HepG2 (cell line): Measurements from ENCODE around the gene SYNJ2. TPM values are rescaled to one million over a fixed set of nuclear protein-coding genes. Genes with fewer than 3 reads are reported as not detected.

Experiments used
- ARHGAP35 ChIP-seq: sonication (generic); formaldehyde crosslinking; IDR thresholded peaks from 2 replicates; pipeline ENCODE4 v1.9.0; 2022; ENCODE audit warnings: mild to moderate bottlenecking, inconsistent platforms, moderate library complexity, missing genetic modification reagents, borderline replicate concordance
- CREB1 ChIP-seq, 2 experiments: fragments of 450-650 bp in 1 of 2; IDR thresholded peaks; 2 replicates each; pipeline ENCODE4 v1.6.1; 2016 to 2017; ENCODE audit warnings: control low read depth in 1 of 2, mild to moderate bottlenecking in 1 of 2, missing compliant biosample characterization in 1 of 2, missing genetic modification characterization in 1 of 2
- E2F2 ChIP-seq: sonication (generic); formaldehyde crosslinking; IDR thresholded peaks from 2 replicates; pipeline ENCODE4 v1.4.0; 2020; ENCODE audit warnings: missing genetic modification reagents, borderline replicate concordance
- IKZF5 ChIP-seq: IDR thresholded peaks from 2 replicates; pipeline ENCODE4 v1.6.1; 2018; ENCODE audit warnings: missing genetic modification reagents, mild to moderate bottlenecking, missing compliant biosample characterization
- KLF13 ChIP-seq: sonication (generic); formaldehyde crosslinking; IDR thresholded peaks from 2 replicates; pipeline ENCODE4 v1.4.0; 2020; ENCODE audit warnings: mild to moderate bottlenecking, missing genetic modification reagents
- NR0B2 ChIP-seq: sonication (generic); formaldehyde crosslinking; IDR thresholded peaks from 2 replicates; pipeline ENCODE4 v1.4.0; 2020; ENCODE audit warnings: mild to moderate bottlenecking, missing genetic modification reagents
- PHF5A ChIP-seq: IDR thresholded peaks from one replicate; pipeline ENCODE4 v1.6.1; 2018; ENCODE audit warnings: low read depth, missing genetic modification reagents; ENCODE audit not compliant: unreplicated experiment
- PTBP1 ChIP-seq: fragments of 200-400 bp; formaldehyde crosslinking; IDR thresholded peaks from 2 replicates; pipeline ENCODE4 v1.6.1; 2018; ENCODE audit warnings: low read length, low read depth; ENCODE audit not compliant: poor library complexity, severe bottlenecking
- RFXANK ChIP-seq: IDR thresholded peaks from 2 replicates; pipeline ENCODE4 v1.6.1; 2016
- TBL1XR1 ChIP-seq: fragments of 150-350 bp; IDR thresholded peaks from 2 replicates; pipeline ENCODE4 v1.6.1; 2014; ENCODE audit warnings: borderline replicate concordance, low read length; ENCODE audit not compliant: partially characterized antibody
- ZFP41 ChIP-seq: sonication (generic); formaldehyde crosslinking; IDR thresholded peaks from 2 replicates; pipeline ENCODE4 v1.4.0; 2020; ENCODE audit warnings: mild to moderate bottlenecking, missing genetic modification reagents, borderline replicate concordance
- ZGPAT ChIP-seq: IDR thresholded peaks from 2 replicates; pipeline ENCODE4 v1.6.1; 2016; ENCODE audit warnings: mild to moderate bottlenecking
- ZKSCAN1 ChIP-seq: fragments of 150-350 bp; IDR thresholded peaks from 2 replicates; pipeline ENCODE4 v1.6.1; 2014; ENCODE audit warnings: low read length
- ZNF142 ChIP-seq: sonication (generic); formaldehyde crosslinking; IDR thresholded peaks from 2 replicates; pipeline ENCODE4 v1.4.0; 2020; ENCODE audit warnings: missing genetic modification reagents
- ZNF160 ChIP-seq: sonication (generic); formaldehyde crosslinking; IDR thresholded peaks from 2 replicates; pipeline ENCODE4 v1.8.0; 2022; ENCODE audit warnings: mild to moderate bottlenecking, inconsistent platforms, missing genetic modification reagents
- ZNF232 ChIP-seq: sonication (generic); formaldehyde crosslinking; IDR thresholded peaks from 2 replicates; pipeline ENCODE4 v1.4.0; 2020; ENCODE audit warnings: missing genetic modification reagents, borderline replicate concordance
- ZNF670 ChIP-seq: sonication (generic); formaldehyde crosslinking; IDR thresholded peaks from 2 replicates; pipeline ENCODE4 v1.8.0; 2022; ENCODE audit warnings: mild to moderate bottlenecking, missing genetic modification reagents, borderline replicate concordance
- ZSCAN22 ChIP-seq: sonication (generic); formaldehyde crosslinking; IDR thresholded peaks from 2 replicates; pipeline ENCODE4 v1.4.0; 2020; ENCODE audit warnings: mild to moderate bottlenecking, missing genetic modification reagents
- polyA plus RNA-seq, 8 experiments: library from polyadenylated mRNA; depleted of rRNA in 3 of 8; stranded (reverse) in 7 of 8; unstranded in 1 of 8; fragments of >200 nt; fragmentation: Illumina TruSeq in 4 of 8; extraction: Trizol in 4 of 8; gene quantifications; 2 replicates each; pipeline versions ENCODE4 v1.2.1 to v1.2.3, GENCODE V29; 2011 to 2016; ENCODE audit warnings: low read depth in 4 of 8, missing spikeins in 1 of 8, mixed read lengths in 1 of 8; ENCODE audit not compliant: insufficient read depth in 1 of 8
- total RNA-seq, 5 experiments: library from RNA; depleted of rRNA; stranded (reverse); fragments of >200 nt; fragmentation: Illumina TruSeq; extraction: Trizol; gene quantifications; 2 replicates each; pipeline ENCODE4 v1.2.3, GENCODE V29; 2016; ENCODE audit warnings: low read depth in 1 of 5

Gene SYNJ2
- total and polyA plus RNA-seq, 2 of the 13 experiments (the other 11 are each of a cell fraction or from before 2014, with no cell fraction given) = 39.1 to 57.6 TPM

- TF ChIP-seq IKZF5 (CRISPR knock-in tag) = peak; percentile 96
- peak; percentile 88 for TF ChIP-seq ZGPAT (CRISPR knock-in tag)
- TF ChIP-seq ZNF160 (CRISPR knock-in tag) = peak; percentile 76
- peak; percentile 38 for TF ChIP-seq TBL1XR1
- TF ChIP-seq KLF13 (CRISPR knock-in tag) = no peak
- TF ChIP-seq NR0B2 (CRISPR knock-in tag) = no peak; the same call in 1 of the 2 replicates
- TF ChIP-seq ARHGAP35 = no peak
- TF ChIP-seq CREB1 (IDR thresholded peaks at IDR 0.05) = 0 out of 2 replicates have a peak, but pooled peaks have one; percentile 44
- TF ChIP-seq CREB1 (CRISPR knock-in tag; IDR thresholded peaks at IDR 0.05) = peak; percentile 87
- TF ChIP-seq ZNF670 (CRISPR knock-in tag) = peak; percentile 73; the same call in 1 of the 2 replicates
- no peak for TF ChIP-seq ZKSCAN1
- TF ChIP-seq PHF5A (CRISPR knock-in tag) = peak; percentile 31
- TF ChIP-seq E2F2 (CRISPR knock-in tag) = peak; percentile 64; the same call in 1 of the 2 replicates
- TF ChIP-seq PTBP1 = no peak
- TF ChIP-seq ZNF142 = peak; percentile 75
- TF ChIP-seq RFXANK (CRISPR knock-in tag) = no peak
- no peak for TF ChIP-seq ZNF232 (CRISPR knock-in tag)
- no peak for TF ChIP-seq ZFP41 (CRISPR knock-in tag)
- TF ChIP-seq ZSCAN22 (CRISPR knock-in tag) = no peak
These were observed 58.6 kb downstream of the SYNJ2 start (continued) for GRCh38 chr6:158040051-158040803.
